Measurements from ENCODE around the gene MCOLN1.

MCOLN1 gene

DNA sequence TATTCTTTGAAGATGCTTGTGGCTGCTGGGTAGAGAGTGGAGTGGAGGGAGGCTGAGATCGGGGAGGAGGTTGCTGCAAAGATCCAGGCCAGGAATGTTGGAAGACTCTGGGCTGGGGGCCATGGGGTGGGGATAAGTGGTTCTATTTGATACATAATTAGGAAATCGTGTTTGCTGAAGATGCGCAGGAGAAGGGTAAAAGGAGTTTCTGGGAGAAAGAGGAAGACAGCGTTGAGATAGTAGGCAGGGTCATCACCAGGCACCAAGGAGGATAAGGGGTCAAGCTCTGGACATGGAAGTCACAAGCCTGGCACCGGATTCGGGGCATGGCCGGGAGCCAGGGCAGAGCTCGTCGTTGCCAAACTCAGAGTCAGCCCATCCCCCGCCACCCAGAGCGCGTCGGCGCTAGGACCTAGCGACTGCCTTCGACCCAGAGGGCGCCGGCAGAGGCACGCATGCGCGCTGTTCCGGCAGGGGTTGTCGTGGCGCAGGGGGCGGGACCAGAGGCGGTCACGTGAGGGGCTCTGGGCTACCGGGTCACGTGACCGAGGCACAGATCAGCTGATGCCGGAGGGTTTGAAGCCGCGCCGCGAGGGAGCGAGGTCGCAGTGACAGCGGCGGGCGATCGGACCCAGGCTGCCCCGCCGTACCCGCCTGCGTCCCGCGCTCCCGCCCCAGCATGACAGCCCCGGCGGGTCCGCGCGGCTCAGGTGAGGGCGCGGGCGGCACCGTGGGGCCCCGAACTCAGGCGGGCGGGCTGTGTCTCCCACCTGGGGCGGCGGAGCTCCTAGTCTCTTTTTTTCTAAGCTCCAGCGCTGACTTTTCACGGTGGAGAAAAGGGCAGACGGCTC lies at the start of gene MCOLN1:
Gene MCOLN1, plus strand, starts transcription at position 553 of the 851 bp plus-strand sequence. Its CDS starts 127 bp downstream, at position 680.
- peak; percentile 99 for DNase-seq (ENCODE audit: low read depth in 2 of 2)

- DNase-seq (ENCODE audit: low read depth in 2 of 2): no peak
Measured at GRCh38 chr19:7475665-7476064, 46.8 kb upstream of the MCOLN1 start.

DNA sequence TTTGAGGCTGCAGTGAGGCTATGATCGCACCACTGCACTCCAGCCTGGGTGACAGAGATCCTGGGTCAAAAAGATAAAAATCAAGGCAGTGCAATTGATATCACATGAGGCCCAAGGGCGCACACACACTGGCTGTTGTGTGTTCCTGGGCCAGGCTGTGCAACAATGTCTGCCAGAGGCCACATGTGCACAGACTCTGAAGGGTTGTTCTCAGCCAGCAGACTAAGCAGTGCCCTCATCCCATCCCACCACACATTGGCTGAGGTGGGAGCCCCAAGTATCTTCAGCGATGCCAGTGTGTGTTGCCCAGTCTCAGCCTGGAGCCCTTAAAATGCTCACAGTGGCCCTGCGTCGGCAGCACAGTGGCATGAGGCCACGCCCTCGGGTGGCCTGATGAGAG lies 46.2 kb upstream of the MCOLN1 start:
- DNase-seq (ENCODE audit: low read depth in 2 of 2): no peak

GRCh38 chr19:7476777-7477494 lies 45.5 kb upstream of the MCOLN1 start:
- no peak for DNase-seq (ENCODE audit: low read depth in 2 of 2)

DNA sequence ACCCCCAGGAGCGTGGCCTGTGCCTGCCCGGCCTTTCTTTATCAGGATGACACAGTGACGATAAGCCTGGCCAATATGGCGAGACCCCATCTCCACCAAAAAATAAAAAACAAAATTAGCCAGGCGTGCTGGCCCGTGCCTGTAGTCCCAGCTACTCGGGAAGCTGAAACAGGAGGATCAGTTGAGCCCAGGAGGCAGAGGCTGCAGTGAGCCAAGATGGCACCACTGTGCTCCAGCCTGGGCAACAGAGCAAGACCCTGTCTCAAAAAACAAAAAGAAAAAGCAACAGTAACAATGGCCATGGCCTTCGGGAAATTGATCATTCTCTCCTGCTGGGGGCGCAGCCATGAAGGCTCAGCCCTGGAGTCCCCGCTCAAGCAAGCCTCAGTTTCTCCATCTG lies 44.7 kb upstream of the MCOLN1 start:
- DNase-seq (ENCODE audit: low read depth in 2 of 2): no peak

DNA sequence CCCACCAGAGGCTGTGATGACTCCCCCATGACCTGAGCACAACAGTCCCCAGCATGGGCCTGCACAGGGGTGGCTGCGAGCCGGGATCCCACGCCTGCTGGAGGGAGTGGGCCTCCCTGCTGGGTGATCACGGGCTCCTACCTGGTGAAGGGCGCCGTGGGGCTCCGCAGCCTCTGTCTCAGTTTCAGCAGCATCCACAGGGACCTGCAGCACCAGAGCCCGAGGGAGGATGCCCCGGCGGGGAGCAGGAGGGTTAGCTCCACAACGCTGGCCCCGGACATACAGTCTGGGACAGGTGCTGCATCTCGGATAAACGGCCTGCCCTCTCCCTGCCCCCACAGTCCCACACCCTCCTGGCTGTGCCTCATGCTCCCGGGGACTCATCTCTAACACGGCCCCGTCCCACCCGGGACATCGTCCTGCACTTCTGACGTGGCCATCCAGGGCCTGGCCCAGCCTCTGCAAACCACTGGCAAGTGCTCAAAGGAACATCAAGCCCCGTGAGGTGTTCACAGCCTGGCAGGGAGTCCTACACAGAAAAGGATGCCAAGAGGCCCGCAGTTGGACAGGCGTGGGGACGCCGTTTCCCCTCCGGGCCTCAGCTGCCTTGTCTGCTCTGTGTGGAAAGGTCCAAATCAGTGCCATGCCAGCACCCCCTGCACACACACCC lies 44.1 kb upstream of the MCOLN1 start:
- no peak for DNase-seq (ENCODE audit: low read depth in 2 of 2)

DNA sequence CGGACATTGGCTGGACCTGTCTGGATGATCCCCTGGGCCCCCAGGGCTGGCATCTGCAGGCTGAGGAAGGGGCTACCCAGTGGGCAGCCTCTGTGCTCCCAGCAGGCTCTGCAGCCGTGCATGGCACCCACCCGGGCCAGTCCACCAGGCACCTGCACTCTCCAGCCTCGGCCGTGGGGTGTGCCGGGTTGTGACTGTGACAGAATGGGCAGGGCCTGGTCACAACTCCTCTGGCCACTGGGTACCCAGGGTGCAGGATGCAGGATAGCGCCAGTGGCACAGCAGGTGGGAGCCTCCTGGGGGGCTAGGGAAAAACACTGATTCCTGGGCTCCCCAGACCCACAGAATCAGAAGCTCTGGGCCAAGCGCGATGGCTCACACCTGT lies 43.6 kb upstream of the MCOLN1 start:
- DNase-seq (ENCODE audit: low read depth in 2 of 2): no peak

DNA sequence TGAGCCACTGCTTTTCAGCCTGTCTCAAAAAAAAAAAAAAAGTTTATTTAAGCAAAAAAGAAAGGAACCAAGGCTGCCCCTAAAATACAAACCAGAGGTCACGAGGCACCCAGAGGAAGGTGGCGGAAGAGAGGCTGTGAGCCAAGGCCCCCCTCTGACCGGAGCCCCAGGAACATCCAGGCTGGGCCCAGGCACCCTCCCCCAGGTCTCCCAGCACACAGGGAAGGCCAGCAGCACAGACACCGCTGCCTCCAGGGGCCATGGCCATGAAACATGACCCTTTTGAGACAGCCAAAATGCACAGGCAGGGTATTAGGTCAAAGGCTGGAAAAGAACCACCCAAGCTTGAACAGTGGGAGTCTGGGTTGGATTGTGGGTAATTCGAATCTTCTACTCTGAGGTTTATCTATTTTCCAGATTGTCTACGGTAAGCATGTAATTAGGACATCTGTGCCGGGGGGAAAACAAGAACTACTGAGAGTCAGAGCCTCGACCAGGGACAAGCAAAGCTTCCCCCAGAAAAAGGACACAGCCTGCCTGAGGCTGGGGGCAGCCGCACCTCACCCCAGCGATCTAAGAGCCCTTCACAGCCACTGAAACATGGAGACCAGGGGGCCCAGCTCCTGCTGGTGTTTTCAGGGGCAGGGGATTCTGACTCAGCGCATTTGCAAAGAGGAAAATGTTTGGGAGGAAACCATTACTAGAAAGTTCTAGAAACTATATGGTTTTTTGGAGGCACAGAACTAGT lies 42.0 kb upstream of the MCOLN1 start:
- DNase-seq (ENCODE audit: low read depth in 2 of 2): no peak

GRCh38 chr19:7480970-7481255 lies 41.5 kb upstream of the MCOLN1 start:
- DNase-seq (ENCODE audit: low read depth in 2 of 2): no peak

- DNase-seq (ENCODE audit: low read depth in 2 of 2): no peak
Measured at GRCh38 chr19:7482584-7483439, 39.6 kb upstream of the MCOLN1 start.

DNA sequence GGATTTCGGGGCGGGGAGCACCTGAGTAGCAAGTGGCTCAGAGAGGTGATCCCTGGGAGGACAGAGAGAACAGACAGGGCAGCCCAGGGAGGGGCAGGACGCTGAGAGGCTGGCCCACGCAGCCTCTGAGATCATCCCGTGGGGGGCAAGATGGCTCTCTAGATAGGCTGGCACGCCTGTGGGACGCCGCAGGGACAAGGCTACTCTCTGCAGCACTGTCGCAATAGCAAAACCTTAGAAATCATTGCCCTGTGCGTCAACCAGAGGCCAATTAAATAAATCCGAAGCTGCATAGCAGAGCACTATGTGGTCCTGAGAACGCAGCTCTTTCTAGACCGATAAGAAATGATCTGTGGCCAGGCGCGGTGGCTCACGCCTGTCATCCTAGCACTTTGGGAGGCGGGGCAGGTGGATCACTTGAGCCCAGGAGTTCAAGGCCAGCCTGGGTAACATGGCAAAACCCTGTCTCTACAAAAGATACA lies 38.7 kb upstream of the MCOLN1 start:
- no peak for DNase-seq (ENCODE audit: low read depth in 2 of 2)

DNA sequence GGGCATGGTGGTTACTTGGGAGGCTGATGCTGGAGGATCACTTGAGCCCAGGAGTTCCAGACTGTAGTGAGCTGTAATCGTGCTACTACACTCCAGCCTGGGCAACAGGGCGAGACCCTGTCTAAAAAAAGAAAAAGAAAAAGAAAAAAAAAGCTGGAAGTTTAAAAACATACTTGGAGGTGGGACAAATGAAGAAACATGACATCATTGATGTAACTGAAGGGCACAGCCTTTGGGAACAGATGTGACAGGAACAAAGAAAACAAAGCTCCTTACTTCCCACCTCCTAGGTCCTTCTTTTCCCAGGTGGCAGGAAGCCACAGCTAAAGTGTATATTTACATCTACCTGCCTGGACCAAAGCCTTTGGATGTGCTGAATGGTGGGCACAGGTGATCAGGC lies 35.5 kb upstream of the MCOLN1 start:
- no peak for DNase-seq (ENCODE audit: low read depth in 2 of 2)

GRCh38 chr19:7488736-7489353 lies 33.6 kb upstream of the MCOLN1 start, which contains the start of gene PEX11G:
Gene PEX11G, minus strand, starts transcription at chr19:7489035. Its CDS starts 25 bp downstream, at chr19:7489010.
- DNase-seq (ENCODE audit: low read depth in 2 of 2): peak; percentile 85

DNA sequence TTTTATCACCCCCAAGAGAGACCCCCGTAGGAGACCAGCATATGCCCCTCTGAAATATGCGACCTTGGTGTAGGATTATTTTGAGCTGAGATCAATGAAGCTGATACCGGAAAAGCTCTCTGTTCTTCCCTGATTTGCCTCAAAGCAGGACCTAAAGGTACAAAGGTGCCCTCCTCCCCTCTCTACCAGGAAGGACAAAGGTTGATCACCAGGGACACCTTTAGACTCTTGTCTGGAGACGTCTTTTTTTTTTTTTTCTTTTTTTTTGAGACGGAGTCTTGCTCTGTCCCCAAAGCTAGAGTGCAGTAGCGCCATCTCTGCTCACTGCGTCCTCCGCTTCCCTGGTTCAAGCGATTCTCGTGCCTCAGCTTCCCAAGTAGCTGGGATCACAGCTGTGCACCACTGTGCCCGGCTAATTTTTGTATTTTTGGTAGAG lies 32.8 kb upstream of the MCOLN1 start:
- no peak for DNase-seq (ENCODE audit: low read depth in 2 of 2)

- no peak for DNase-seq (ENCODE audit: low read depth in 2 of 2)
Measured at GRCh38 chr19:7492142-7492541, 30.3 kb upstream of the MCOLN1 start.

DNA sequence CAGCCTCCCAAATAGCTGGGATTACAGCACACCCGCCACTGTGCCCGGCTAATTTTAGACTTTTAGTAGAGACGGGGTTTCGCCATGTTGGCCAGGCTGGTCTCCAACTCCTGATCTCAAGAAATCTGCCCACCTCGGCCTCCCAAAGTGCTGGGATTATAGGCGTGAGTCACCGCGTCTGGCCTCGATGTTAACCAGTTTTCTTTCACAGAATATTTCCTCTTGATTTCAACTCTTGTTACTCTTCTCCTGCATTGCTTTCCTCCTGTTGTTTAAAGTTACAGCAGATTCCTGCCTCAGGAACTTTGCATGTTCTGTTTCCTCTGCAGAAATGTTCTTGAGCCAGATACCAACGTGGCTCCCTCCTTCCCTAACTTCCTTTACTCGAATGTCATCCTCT lies 29.9 kb upstream of the MCOLN1 start:
- DNase-seq (ENCODE audit: low read depth in 2 of 2): no peak

- DNase-seq (ENCODE audit: low read depth in 2 of 2): no peak
Measured at GRCh38 chr19:7494416-7495098, 27.9 kb upstream of the MCOLN1 start.

GRCh38 chr19:7497292-7497691 lies 25.1 kb upstream of the MCOLN1 start:
- no peak for DNase-seq (ENCODE audit: low read depth in 2 of 2)

GRCh38 chr19:7500811-7501450 lies 21.5 kb upstream of the MCOLN1 start:
- DNase-seq (ENCODE audit: low read depth in 2 of 2): peak; percentile 44 to 60
